HG02884 (cell line): Measurements from ENCODE around the gene ROR1.
"Not testable (repeated sequence)": the region's sequence is repeated elsewhere in the genome, so short reads cannot be mapped to it uniquely, and the experiment has no call there.

ENCODE experiments used
- ATAC-seq: cut with Tn5 transposase; IDR thresholded peaks from one replicate; pipeline ENCODE4 v1.9.1; 2021; ENCODE audit warnings: mild to moderate bottlenecking, moderate library complexity; ENCODE audit not compliant: unreplicated experiment

Gene ROR1

GRCh38 chr1:63790989-63791388 is 17.2 kb downstream of the ROR1 start:
- ATAC-seq = no peak

GRCh38 chr1:63792152-63792551 is 18.3 kb downstream of the ROR1 start:
- ATAC-seq = no peak

GRCh38 chr1:63793741-63794240 is 20.0 kb downstream of the ROR1 start:
- no peak for ATAC-seq

DNA sequence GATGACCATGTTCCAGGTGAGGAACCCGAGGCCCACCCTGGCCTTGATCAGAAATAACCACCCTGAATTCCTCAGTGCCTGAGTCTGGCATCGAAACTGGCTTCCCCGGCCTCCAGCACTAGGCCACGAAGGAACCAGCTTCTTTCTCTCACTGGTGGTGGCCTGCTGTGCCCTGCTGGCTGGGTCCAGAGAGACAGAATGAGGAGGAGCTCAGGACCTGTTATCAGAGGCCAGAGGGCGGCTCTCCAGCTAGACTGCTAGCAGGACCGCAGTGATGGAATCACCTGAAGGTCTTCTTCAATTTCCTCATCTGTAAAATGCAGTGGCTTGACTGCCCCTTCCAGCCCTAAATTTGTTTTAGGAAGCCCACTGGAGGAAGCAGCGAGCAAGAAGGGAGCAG is 20.5 kb downstream of the ROR1 start:
- ATAC-seq = no peak

- no peak for ATAC-seq
Observed at GRCh38 chr1:63794939-63795378, 21.1 kb downstream of the ROR1 start.

- no peak for ATAC-seq
Observed at GRCh38 chr1:63795455-63795854, 21.6 kb downstream of the ROR1 start.

DNA sequence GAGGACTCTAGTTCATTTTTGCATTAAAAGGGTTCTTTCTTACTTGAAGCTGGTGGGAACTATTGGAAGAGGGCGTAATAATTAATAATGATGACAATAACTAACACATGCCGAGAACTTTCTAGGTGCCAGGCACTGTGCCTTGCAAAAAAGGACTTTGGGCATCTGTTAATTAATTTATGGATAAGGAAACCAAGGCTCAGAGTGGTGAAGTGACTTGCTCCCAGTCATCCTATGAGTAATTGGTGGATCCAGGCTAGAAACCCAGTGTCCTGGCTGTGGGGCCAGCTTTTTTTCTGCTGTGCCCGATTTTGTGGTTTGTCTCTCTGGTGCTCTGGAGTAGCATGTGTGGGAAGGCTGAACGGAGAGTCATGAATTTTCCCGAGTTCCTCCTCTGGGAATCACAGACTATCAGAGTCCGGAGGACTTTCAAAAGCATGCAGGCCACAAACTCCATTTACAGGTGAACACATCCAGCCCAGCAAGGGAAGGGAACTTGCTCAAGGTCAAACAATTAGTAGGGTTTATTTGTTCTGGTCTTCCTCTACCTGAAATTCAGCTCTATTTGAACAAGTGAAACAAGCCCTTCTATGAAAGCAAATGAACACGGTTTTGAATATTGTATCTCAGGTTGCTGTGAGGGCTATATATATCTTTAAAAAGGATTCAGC is 23.4 kb downstream of the ROR1 start:
- no peak for ATAC-seq

DNA sequence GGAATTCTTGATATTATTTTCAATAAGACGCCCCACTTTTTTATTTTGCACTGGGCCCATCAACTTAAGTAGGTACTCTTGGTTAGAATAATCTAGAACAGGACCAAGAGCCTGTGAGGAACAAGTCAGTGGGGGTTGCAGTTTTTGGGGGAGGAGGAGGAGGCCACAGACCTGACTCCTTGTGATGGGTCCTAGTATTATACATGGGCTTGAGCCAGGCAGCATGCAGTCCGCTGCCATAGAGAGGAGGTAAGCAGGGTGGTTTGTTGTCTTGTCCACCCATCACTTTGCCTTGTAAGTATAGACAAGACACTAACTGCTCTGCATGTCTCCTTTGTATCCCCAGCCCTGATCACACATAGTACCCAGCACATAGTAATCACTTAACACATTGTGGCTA is 24.5 kb downstream of the ROR1 start:
- ATAC-seq = no peak

- no peak for ATAC-seq
Observed at GRCh38 chr1:63799307-63799706, 25.5 kb downstream of the ROR1 start.

GRCh38 chr1:63799820-63800219 is 26.0 kb downstream of the ROR1 start:
- no peak for ATAC-seq

- no peak for ATAC-seq
Observed at GRCh38 chr1:63802109-63802508, 28.3 kb downstream of the ROR1 start.

DNA sequence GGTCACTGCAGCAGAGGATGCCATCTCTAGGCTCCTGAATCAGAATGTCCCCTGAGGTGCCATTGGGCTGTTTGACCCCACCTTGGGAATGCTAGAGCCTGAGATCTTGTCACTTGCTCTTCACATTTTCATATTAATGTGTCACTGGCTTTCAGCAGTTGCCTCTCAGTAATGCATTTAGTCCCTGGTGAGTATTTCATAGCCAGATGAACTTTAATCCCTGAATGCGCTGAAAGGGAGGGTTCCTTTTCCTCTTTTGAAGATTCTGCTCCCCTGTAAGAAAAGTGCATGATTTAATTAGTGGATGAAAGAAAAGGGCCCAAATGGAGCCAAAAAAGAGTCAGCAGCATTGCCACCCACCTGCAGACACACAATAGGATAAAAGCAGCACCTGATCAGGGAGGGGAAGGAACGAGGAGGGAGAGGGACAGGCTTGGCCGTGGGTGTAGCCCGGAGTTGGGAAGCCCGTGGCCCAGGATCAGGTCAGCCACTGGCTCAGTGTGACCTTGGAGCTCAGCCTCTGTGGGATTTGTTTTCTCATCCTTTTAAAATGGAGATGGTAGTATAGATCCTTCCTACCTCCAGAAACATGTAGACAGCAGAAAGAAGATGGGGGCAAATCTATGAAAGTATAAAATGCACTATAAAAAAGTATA is 31.1 kb downstream of the ROR1 start:
- ATAC-seq = no peak

- no peak for ATAC-seq
Observed at GRCh38 chr1:63807046-63807445, 33.2 kb downstream of the ROR1 start.

- ATAC-seq = no peak
Observed at GRCh38 chr1:63810936-63811469, 37.2 kb downstream of the ROR1 start.

DNA sequence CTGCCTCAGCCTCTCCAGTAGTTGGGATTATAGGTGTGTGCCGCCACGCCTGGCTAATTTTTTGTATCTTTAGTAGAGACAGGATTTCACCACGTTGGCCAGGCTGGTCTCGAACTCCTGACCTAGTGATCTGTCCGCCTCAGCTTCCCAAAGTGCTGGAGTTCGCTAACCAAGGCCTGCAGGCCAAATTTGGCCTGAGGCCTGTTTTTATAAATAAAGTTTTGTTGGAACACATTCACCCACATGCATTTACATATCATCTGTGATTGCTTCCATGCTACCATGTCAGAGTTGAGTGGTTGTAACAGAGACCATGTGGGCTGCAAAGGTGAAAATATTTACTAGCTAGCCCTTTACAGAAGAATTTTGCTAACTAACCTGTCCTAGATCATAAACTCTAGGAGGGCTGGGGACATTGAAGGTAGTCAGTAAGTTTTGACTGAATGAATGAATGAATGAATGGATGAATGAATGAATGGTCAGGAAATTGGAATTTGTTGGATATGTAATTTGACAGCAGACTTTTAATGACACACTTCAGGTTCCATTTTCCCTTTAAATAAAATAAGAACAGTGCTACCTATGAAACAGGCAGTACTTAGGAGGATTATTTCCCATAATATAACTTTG is 38.4 kb downstream of the ROR1 start:
- ATAC-seq = no peak

- ATAC-seq = peak; percentile 86
Observed at GRCh38 chr1:63813829-63814277, 40.0 kb downstream of the ROR1 start.

- ATAC-seq = not testable (repeated sequence)
Observed at GRCh38 chr1:63816217-63816815, 42.5 kb downstream of the ROR1 start.

DNA sequence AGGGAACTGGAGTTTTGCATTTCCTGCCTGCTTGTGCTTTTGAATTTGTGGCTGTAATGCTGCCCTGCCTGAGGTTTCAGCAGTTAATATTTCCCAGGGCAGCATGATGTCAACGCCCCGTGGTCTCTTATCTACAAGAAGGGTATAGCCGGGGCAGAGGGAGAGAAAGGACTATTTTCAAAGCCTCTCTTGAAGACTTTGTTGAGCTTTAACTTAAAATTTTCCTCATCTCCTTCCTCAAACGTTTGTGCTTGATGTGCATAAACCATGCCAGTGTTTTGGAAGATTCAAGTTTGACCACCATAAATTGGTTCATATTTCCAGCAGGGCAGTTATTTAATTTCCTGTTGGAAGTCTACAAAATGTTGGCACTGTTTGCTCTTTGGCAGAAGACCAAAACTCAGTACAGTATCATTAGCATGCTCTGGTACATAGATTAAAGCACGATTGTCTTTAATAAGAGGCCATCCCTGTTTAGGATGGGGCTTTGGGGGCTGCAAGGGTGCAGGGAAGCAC is 43.4 kb downstream of the ROR1 start:
- ATAC-seq = no peak

DNA sequence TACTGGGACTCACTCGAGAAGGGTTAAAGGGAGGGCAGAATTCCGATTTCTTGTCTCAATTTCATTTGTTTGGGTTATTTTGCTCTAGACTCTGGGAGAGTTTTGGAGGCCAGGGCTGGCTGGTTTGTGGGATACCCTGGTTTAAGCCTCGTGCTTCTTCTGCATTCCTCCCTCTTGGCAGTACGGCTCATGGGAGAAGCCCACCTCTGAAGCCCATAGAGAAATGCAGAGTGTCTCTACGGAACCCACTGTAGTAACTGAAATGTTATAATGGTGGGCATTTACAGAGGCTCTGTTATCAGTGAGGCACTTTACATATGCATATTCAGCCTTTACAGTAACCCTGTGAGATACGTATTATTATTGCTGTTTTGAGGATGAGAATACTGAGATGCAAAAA is 43.9 kb downstream of the ROR1 start:
- no peak for ATAC-seq

DNA sequence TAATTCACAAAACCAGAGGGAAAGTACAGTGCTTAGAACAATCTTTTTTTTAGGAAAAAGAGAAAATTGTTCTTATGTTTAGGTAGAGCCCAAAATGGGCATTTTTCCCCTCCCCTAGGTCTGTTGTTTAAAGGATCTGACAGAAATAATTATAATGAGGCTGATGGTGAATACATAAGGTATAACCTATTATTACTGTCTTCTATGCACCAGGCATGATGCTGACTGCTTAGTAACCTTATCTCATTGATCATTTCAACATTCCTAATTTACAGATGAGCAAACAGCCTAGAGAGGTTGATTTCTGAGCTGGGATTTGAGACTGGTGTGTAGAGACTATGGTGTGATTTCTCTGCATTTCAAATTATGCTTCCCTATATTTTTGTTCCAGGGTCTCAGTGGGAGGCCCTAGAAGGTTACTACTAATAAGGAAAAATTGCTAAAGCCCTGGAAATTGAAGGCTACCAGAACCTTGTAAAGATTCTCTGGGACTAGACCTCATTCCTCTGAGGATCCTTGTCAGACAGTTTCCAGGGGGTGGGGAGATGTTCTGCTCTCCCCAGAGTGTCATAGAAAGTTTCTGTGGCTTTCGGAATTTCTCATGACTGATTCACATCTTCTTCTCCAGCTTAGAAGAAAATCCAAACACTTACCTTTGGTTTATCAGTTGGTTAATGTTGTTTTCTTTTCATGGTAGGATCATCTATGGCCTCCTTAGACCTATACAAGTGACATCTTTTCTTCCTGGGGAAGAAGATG is 44.9 kb downstream of the ROR1 start:
- no peak for ATAC-seq
